Panc1 (cell line): Measurements from ENCODE around the gene ZNF175. TPM values are rescaled to one million over a fixed set of nuclear protein-coding genes. Genes with fewer than 3 reads are reported as not detected.

Experiments
- ATAC-seq: fragments of 200-7000 bp; cut with Tn5 transposase; 2 replicates; pipeline ENCODE4 v1.9.1; 2020; ENCODE audit warnings: mild to moderate bottlenecking, moderate library complexity
- BruUV-seq: library from RNA; stranded (reverse); fragments of 400-500 nt; replicated peaks from 2 replicates; lab custom pipeline; 2021; lab: Mats Ljungman, UMichigan
- CTCF ChIA-PET: fragments of 300-600 bp; sonication (Branson Sonifier 250); formaldehyde crosslinking; loops from one replicate; lab custom pipeline; 2022; ENCODE audit warnings: antibody characterized with exemption; lab: Charles Lee
- POLR2A ChIA-PET: fragments of 300-600 bp; sonication (Branson Sonifier 250); formaldehyde crosslinking; loops from one replicate; lab custom pipeline; 2022; ENCODE audit warnings: antibody characterized with exemption; lab: Charles Lee
- DNase-seq: peaks from one replicate; pipeline ENCODE4 v3.0.0-alpha.2; 2010; ENCODE audit warnings: low read depth, low spot score
- H3K27ac ChIP-seq: 2 replicates; pipeline ENCODE4 v1.5.1; 2011; ENCODE audit warnings: mild to moderate bottlenecking, low read length, inconsistent platforms
- H3K27me3 ChIP-seq: fragments of 200-500 bp; sonication (Bioruptor generic); 2 replicates; pipeline ENCODE4 v1.6.0; 2014; ENCODE audit warnings: low read length, inconsistent platforms; ENCODE audit not compliant: control insufficient read depth, insufficient read depth
- H3K36me3 ChIP-seq: fragments of 200-500 bp; sonication (Bioruptor generic); 2 replicates; pipeline ENCODE4 v1.5.1; 2014; ENCODE audit warnings: inconsistent platforms, mild to moderate bottlenecking, low read length, moderate library complexity; ENCODE audit not compliant: control insufficient read depth, insufficient read depth
- H3K4me1 ChIP-seq: 2 replicates; pipeline ENCODE4 v1.5.1; 2011; ENCODE audit warnings: inconsistent platforms, mild to moderate bottlenecking, low read length, moderate library complexity; ENCODE audit not compliant: control insufficient read depth, insufficient read depth
- H3K4me3 ChIP-seq, 2 experiments: 2 replicates each; pipeline ENCODE4 v1.5.1; 2011 to 2012; ENCODE audit warnings: low read depth in 2 of 2, low read length in 2 of 2, mild to moderate bottlenecking in 2 of 2, inconsistent platforms in 1 of 2, moderate library complexity in 1 of 2
- H3K9me3 ChIP-seq: fragments of 200-500 bp; sonication (Bioruptor generic); 2 replicates; pipeline ENCODE4 v1.5.1; 2014; ENCODE audit warnings: low read depth, mild to moderate bottlenecking, inconsistent platforms, low read length, moderate library complexity; ENCODE audit not compliant: control insufficient read depth, insufficient read depth
- POLR2AphosphoS5 ChIP-seq: IDR thresholded peaks from 2 replicates; pipeline ENCODE4 v1.6.1; 2012; ENCODE audit warnings: mild to moderate bottlenecking, low read depth, low read length, moderate library complexity
- SIN3A ChIP-seq: IDR thresholded peaks from 2 replicates; pipeline ENCODE4 v1.6.1; 2012; ENCODE audit warnings: low read depth, mild to moderate bottlenecking, low read length, moderate library complexity, borderline replicate concordance; ENCODE audit not compliant: insufficient read depth
- TCF7L2 ChIP-seq: IDR thresholded peaks from 2 replicates; pipeline ENCODE4 v1.6.1; 2011; ENCODE audit warnings: mild to moderate bottlenecking, low read depth, low read length, inconsistent platforms
- in situ Hi-C: cut with HindIII; loops from 2 replicates; pipeline ENCODE4 v1.10.0; 2016; ENCODE audit warnings: low sequenced_read_pairs, low pct_unique_long_range_greater_than_20kb
- intact Hi-C: fragments of 100-400 bp; cut with micrococcal nuclease; formaldehyde crosslinking; loops from one replicate; pipeline ENCODE4 v1.10.0; 2022; ENCODE audit not compliant: unreplicated experiment
- total RNA-seq: library from RNA; stranded (reverse); gene quantifications from one replicate; pipeline ENCODE4 v1.2.1, GENCODE V29; 2021; ENCODE audit not compliant: unreplicated experiment
- TF ChIP-seq, protein P1 (sequence below), 2 experiments: IDR thresholded peaks; 2 replicates each; pipeline ENCODE4 v1.6.1; 2011 to 2012; ENCODE audit warnings: low read depth in 2 of 2, control low read depth in 1 of 2, low read length in 1 of 2, mild to moderate bottlenecking in 1 of 2, moderate library complexity in 1 of 2; ENCODE audit not compliant: insufficient read depth in 1 of 2
- TF ChIP-seq, protein P2 (sequence below): fragments of 450-650 bp; IDR thresholded peaks from 2 replicates; pipeline ENCODE4 v1.5.1; 2017; ENCODE audit warnings: mild to moderate bottlenecking

ZNF175 gene
- total RNA-seq, 1 experiment from 2014 or later, result 7.3 TPM

DNA sequence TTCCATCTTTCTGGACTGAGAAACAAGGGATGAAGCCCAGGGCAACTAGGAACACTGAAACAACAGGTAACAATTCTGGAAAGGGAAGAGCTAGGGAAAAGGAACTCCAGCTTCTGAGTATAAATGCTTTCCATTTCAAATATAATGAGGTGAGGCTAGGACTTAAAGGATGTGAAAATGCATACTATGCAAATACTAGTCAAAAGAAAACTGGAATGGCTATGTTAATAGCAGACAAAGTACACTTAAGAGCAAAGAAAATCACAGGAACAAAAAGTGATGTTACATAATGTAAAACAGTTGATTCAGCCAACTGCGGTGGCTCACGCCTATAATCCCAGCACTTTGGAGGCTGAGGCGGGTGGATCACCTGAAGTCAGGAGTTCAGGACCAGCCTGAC, 69.3 kb downstream of the ZNF175 start:
- ATAC-seq, result no peak
- ChIA-PET CTCF (no interaction called here), POLR2A (no interaction called here)
- no peaks in the 10 kb centered on the region for H3K4me1 ChIP-seq
- TF ChIP-seq SIN3A (no peak), POLR2AphosphoS5 (no peak), TCF7L2 (no peak)
- TF ChIP-seq, protein P1, sequence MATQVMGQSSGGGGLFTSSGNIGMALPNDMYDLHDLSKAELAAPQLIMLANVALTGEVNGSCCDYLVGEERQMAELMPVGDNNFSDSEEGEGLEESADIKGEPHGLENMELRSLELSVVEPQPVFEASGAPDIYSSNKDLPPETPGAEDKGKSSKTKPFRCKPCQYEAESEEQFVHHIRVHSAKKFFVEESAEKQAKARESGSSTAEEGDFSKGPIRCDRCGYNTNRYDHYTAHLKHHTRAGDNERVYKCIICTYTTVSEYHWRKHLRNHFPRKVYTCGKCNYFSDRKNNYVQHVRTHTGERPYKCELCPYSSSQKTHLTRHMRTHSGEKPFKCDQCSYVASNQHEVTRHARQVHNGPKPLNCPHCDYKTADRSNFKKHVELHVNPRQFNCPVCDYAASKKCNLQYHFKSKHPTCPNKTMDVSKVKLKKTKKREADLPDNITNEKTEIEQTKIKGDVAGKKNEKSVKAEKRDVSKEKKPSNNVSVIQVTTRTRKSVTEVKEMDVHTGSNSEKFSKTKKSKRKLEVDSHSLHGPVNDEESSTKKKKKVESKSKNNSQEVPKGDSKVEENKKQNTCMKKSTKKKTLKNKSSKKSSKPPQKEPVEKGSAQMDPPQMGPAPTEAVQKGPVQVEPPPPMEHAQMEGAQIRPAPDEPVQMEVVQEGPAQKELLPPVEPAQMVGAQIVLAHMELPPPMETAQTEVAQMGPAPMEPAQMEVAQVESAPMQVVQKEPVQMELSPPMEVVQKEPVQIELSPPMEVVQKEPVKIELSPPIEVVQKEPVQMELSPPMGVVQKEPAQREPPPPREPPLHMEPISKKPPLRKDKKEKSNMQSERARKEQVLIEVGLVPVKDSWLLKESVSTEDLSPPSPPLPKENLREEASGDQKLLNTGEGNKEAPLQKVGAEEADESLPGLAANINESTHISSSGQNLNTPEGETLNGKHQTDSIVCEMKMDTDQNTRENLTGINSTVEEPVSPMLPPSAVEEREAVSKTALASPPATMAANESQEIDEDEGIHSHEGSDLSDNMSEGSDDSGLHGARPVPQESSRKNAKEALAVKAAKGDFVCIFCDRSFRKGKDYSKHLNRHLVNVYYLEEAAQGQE (IDR thresholded peaks at IDR 0.05; ENCODE audit: insufficient read depth in 1 of 2, low read depth in 2 of 2, low read length in 1 of 2), result no peak
- TF ChIP-seq, protein P2, sequence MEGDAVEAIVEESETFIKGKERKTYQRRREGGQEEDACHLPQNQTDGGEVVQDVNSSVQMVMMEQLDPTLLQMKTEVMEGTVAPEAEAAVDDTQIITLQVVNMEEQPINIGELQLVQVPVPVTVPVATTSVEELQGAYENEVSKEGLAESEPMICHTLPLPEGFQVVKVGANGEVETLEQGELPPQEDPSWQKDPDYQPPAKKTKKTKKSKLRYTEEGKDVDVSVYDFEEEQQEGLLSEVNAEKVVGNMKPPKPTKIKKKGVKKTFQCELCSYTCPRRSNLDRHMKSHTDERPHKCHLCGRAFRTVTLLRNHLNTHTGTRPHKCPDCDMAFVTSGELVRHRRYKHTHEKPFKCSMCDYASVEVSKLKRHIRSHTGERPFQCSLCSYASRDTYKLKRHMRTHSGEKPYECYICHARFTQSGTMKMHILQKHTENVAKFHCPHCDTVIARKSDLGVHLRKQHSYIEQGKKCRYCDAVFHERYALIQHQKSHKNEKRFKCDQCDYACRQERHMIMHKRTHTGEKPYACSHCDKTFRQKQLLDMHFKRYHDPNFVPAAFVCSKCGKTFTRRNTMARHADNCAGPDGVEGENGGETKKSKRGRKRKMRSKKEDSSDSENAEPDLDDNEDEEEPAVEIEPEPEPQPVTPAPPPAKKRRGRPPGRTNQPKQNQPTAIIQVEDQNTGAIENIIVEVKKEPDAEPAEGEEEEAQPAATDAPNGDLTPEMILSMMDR, result no peak
- no peak for DNase-seq
- in situ Hi-C loops (no loop called here), intact Hi-C loops (no loop called here)
- no TSS peak for BruUV-seq
- no peaks in the 10 kb centered on the region for H3K9me3 ChIP-seq
- H3K27me3 ChIP-seq, result peaks cover 10% of the 10 kb centered on the region
- H3K4me3 ChIP-seq, result no peak overlapping the region
- no peak overlapping the region for H3K27ac ChIP-seq
- H3K36me3 ChIP-seq, result no peaks in the 10 kb centered on the region

DNA sequence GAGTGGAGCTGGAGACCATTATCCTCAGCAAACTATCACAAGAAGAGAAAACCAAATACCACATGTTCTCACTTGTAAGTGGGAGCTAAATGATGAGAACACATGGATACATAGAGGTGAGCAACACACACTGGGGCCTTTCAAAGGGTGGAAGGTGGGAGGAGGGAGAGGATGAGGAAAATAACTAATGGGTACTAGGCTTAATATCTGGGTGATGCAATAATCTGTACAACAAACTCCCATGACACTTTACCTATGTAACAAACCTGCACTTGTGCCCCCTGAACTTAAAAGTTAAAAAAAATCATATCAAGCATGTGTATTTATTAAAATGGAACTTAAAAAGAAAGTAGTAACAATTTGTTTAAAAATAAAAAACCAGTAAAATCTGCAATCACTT, 70.6 kb downstream of the ZNF175 start:
- no TSS peak for BruUV-seq
- Histone ChIP-seq H3K27ac (no peak overlapping the region), H3K4me3 (no peak overlapping the region), H3K4me1 (no peaks in the 10 kb centered on the region), H3K36me3 (no peaks in the 10 kb centered on the region), H3K9me3 (no peaks in the 10 kb centered on the region), H3K27me3 (peaks cover 10% of the 10 kb centered on the region)
- CTCF ChIA-PET, result no interaction called here
- DNase-seq (no peak), ATAC-seq (no peak)
- POLR2A ChIA-PET, result no interaction called here
- intact Hi-C loops (no loop called here), in situ Hi-C loops (no loop called here)
- no peak for TF ChIP-seq TCF7L2
- no peak for TF ChIP-seq SIN3A
- TF ChIP-seq, protein P1 (IDR thresholded peaks at IDR 0.05; ENCODE audit: insufficient read depth in 1 of 2, low read depth in 2 of 2, low read length in 1 of 2), result no peak

Other genes with a start within 250 kb of the ZNF175 start
- gene VSIG10L, start 229.1 kb upstream of the ZNF175 start, total RNA-seq, result 3.3 TPM
- gene ETFB, start 204.9 kb upstream of the ZNF175 start, total RNA-seq, result 66.2 TPM
- 0.95 TPM for gene CLDND2, start 202.3 kb upstream of the ZNF175 start, total RNA-seq
- gene NKG7, start 198.6 kb upstream of the ZNF175 start, total RNA-seq, result 0.23 TPM
- not detected for gene LIM2, start 183.3 kb upstream of the ZNF175 start, total RNA-seq
- not detected for gene C19orf84, start 180.7 kb upstream of the ZNF175 start, total RNA-seq
- not detected for gene SIGLEC10, start 153.6 kb upstream of the ZNF175 start, total RNA-seq
- not detected for gene SIGLEC8, start 112.8 kb upstream of the ZNF175 start, total RNA-seq
- not detected for gene CEACAM18, start 92.7 kb upstream of the ZNF175 start, total RNA-seq
- gene SIGLEC12, start 69.5 kb upstream of the ZNF175 start, total RNA-seq, result not detected
- gene SIGLEC6, start 39.6 kb upstream of the ZNF175 start, total RNA-seq, result not detected
- not detected for gene SIGLEC5, start 59.1 kb downstream of the ZNF175 start, total RNA-seq
- gene SIGLEC14, start 75.5 kb downstream of the ZNF175 start, total RNA-seq, result not detected
- gene SPACA6, start 122.0 kb downstream of the ZNF175 start, total RNA-seq, result 14.3 TPM
- not detected for gene HAS1, start 152.7 kb downstream of the ZNF175 start, total RNA-seq
- not detected for gene FPR1, start 180.6 kb downstream of the ZNF175 start, total RNA-seq
- not detected for gene FPR2, start 189.9 kb downstream of the ZNF175 start, total RNA-seq
- gene FPR3, start 223.9 kb downstream of the ZNF175 start, total RNA-seq, result 0.08 TPM